CD4-positive, alpha-beta T cell treated with Interleukin-4 for 1 hour (primary cell): ENCODE results near the gene ATP6V0E1.

Source experiments
- DNase-seq, 2 donors: peaks; one replicate each; pipeline ENCODE4 v3.0.0-alpha.2; 2020 to 2022

The ATP6V0E1 gene

GRCh38 chr5:172957458-172957857 lies 26.1 kb upstream of the ATP6V0E1 start:
- DNase-seq, result no peak

- peak; percentile 59 to 69 for DNase-seq
These were observed 25.1 kb upstream of the ATP6V0E1 start for GRCh38 chr5:172958331-172959046.

GRCh38 chr5:172959824-172960799 lies 23.5 kb upstream of the ATP6V0E1 start:
- no peak for DNase-seq

GRCh38 chr5:172969921-172970320 lies 13.7 kb upstream of the ATP6V0E1 start:
- no peak for DNase-seq

GRCh38 chr5:172971482-172971881 lies 12.1 kb upstream of the ATP6V0E1 start:
- DNase-seq, result no peak

- no peak for DNase-seq
These were observed 11.0 kb upstream of the ATP6V0E1 start for GRCh38 chr5:172972552-172972951.

GRCh38 chr5:172973127-172973916 lies 10.2 kb upstream of the ATP6V0E1 start:
- DNase-seq, result no peak

GRCh38 chr5:172973931-172974330 lies 9.6 kb upstream of the ATP6V0E1 start:
- no peak for DNase-seq

GRCh38 chr5:172975289-172975688 lies 8.3 kb upstream of the ATP6V0E1 start:
- DNase-seq, result no peak

GRCh38 chr5:172979778-172980177 lies 3.8 kb upstream of the ATP6V0E1 start:
- no peak for DNase-seq

GRCh38 chr5:172981931-172982330 lies 1.6 kb upstream of the ATP6V0E1 start:
- DNase-seq, result no peak

GRCh38 chr5:172984244-172984953 lies 828 bp downstream of the ATP6V0E1 start:
- DNase-seq, result peak; percentile 83

GRCh38 chr5:172985596-172985995 lies 2.0 kb downstream of the ATP6V0E1 start:
- DNase-seq, result no peak

GRCh38 chr5:172988276-172988675 lies 4.7 kb downstream of the ATP6V0E1 start:
- DNase-seq, result no peak

- DNase-seq, result no peak
These were observed 7.2 kb downstream of the ATP6V0E1 start for GRCh38 chr5:172990776-172991175.

- no peak for DNase-seq
These were observed 10.8 kb downstream of the ATP6V0E1 start for GRCh38 chr5:172994405-172994804.

- DNase-seq, result no peak
These were observed 15.9 kb downstream of the ATP6V0E1 start for GRCh38 chr5:172999372-172999973.

- DNase-seq, result no peak
These were observed 16.4 kb downstream of the ATP6V0E1 start for GRCh38 chr5:172999974-173000373.

- DNase-seq, result peak in 1 of 2 donors; percentile 11
These were observed 17.8 kb downstream of the ATP6V0E1 start for GRCh38 chr5:173001229-173001841.

GRCh38 chr5:173003360-173003759 lies 19.8 kb downstream of the ATP6V0E1 start:
- DNase-seq, result no peak

GRCh38 chr5:173004013-173004412 lies 20.4 kb downstream of the ATP6V0E1 start:
- DNase-seq, result no peak
